Measurements from ENCODE around the gene RBM44.
"Not testable (repeated sequence)": the region's sequence is repeated elsewhere in the genome, so short reads cannot be mapped to it uniquely, and the experiment has no call there.

RBM44 gene

DNA sequence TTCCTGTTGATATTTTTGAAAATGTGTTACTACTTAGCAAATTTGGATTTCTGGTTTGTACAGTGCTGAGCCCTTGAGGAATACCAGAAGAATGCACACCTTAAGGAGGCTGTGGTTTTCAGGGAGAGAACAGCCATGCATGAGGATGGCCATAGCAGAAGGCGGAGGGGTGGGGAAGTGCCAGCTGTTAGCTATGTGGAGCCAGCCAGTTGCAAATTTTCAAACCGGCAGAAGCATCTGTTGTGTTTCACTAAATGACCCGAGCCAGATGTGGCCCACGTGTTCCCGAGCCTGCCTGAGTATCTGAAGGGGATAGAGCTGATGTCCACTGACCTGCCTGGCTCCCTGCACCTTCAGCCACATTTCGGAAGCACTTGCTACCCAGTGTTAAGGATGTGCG lies 16.4 kb upstream of the RBM44 start:
- no peak for DNase-seq (ENCODE audit: low read depth)
- no peak overlapping the region for H3K4me3 ChIP-seq (ENCODE audit: low read length)
- TF ChIP-seq CTCF (conservative IDR thresholded peaks at IDR 0.05; ENCODE audit: low read length): no peak

DNA sequence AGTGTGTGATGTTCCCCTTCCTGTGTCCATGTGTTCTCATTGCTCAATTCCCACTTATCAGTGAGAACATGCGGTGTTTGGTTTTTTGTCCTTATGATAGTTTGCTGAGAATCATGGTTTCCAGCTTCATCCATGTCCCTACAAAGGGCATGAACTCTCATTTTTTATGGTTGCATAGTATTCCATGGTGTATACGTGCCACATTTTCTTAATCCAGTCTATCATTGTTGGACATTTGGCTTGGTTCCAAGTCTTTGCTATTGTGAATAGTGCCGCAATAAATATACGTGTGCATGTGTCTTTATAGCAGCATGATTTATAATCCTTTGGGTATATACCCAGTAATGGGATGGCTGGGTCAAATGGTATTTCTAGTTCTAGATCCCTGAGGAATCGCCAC lies 14.9 kb upstream of the RBM44 start:
- not testable (repeated sequence) for H3K4me3 ChIP-seq (ENCODE audit: low read length); DNase-seq (ENCODE audit: low read depth)

DNA sequence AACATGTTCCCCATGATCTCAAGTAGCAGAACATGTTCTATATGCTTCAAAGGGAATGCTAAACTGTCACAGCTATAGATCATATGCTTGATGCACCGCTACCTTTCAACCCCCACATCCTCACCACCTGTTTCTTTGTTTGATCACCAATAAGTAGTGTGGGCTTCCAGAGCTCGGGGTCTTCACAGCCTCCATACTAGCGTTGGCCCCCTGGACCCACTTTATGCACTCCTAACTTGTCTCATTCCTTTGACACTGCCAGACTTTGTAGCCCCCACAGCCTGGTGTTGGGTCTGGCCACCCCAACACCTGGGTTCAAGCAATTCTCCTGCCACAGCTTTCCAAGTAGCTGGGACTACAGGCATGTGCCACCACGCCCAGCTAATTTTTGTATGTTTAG lies 11.6 kb upstream of the RBM44 start:
- H3K4me3 ChIP-seq (ENCODE audit: low read length): no peak overlapping the region
- DNase-seq (ENCODE audit: low read depth): no peak
- TF ChIP-seq CTCF (conservative IDR thresholded peaks at IDR 0.05; ENCODE audit: low read length): no peak

- TF ChIP-seq CTCF (conservative IDR thresholded peaks at IDR 0.05; ENCODE audit: low read length): no peak
- no peak overlapping the region for H3K4me3 ChIP-seq (ENCODE audit: low read length)
Observed at GRCh38 chr2:237790353-237790752, 8.2 kb upstream of the RBM44 start.

GRCh38 chr2:237791977-237792727 lies 6.4 kb upstream of the RBM44 start:
- no peak overlapping the region for H3K4me3 ChIP-seq (ENCODE audit: low read length)
- peak; percentile 31 for TF ChIP-seq CTCF (conservative IDR thresholded peaks at IDR 0.05; ENCODE audit: low read length)
- peak; percentile 15 for DNase-seq (ENCODE audit: low read depth)

More at GRCh38 chr2:237790353-237790752, 8.2 kb upstream of the RBM44 start:
- peak; percentile 2 for DNase-seq (ENCODE audit: low read depth)

GRCh38 chr2:237797253-237797652 lies 1.3 kb upstream of the RBM44 start:
- no peak overlapping the region for H3K4me3 ChIP-seq (ENCODE audit: low read length)
- no peak for TF ChIP-seq CTCF (conservative IDR thresholded peaks at IDR 0.05; ENCODE audit: low read length)
- no peak for DNase-seq (ENCODE audit: low read depth)

DNA sequence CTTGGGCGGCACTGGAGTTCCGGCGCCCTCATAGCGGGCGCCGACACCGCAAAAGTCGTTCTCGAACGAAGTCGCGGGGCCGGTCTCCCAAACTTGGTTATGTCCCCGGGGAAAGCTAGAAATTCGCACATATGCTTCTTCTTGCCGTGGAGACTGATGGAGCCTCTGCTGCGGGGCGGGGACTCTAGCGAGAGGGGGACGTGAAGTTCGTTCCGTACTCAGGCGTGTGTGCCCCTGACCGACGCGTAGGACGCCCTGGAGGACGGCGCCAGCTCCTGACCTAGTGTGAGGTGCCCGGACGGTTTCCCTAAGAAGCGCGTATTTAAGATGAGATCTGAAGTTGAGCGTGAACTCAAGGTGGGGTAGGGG lies 465 bp downstream of the RBM44 start:
- no peak for TF ChIP-seq CTCF (conservative IDR thresholded peaks at IDR 0.05; ENCODE audit: low read length)
- DNase-seq (ENCODE audit: low read depth): no peak
- H3K4me3 ChIP-seq (ENCODE audit: low read length): no peak overlapping the region
